Measurements from ENCODE around the gene NLRP9.
"Not testable (repeated sequence)": the region's sequence is repeated elsewhere in the genome, so short reads cannot be mapped to it uniquely, and the experiment has no call there.

The NLRP9 gene

GRCh38 chr19:55738302-55738701 lies at the start of gene NLRP9:
Gene NLRP9 (minus strand): TSS chr19:55738402. CDS start chr19:55738374, 28 bp downstream.
- DNase-seq, result no peak

- DNase-seq, result no peak
These were observed 42.9 kb upstream of the NLRP9 start for GRCh38 chr19:55781112-55781511.

GRCh38 chr19:55778331-55778730 lies 40.1 kb upstream of the NLRP9 start:
- no peak for DNase-seq

DNA sequence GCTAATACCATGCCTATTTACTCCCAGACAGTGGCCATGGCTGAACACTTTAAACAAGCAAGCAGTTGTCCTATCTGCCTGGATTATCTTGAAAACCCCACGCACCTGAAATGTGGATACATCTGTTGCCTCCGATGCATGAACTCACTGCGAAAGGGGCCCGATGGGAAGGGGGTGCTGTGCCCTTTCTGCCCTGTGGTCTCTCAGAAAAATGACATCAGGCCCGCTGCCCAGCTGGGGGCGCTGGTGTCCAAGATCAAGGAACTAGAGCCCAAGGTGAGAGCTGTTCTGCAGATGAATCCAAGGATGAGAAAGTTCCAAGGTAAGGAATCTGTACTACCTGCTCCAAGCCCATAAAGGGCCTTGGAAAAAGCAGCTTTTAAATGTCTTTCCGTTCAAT lies 39.3 kb upstream of the NLRP9 start:
- no peak for DNase-seq

DNA sequence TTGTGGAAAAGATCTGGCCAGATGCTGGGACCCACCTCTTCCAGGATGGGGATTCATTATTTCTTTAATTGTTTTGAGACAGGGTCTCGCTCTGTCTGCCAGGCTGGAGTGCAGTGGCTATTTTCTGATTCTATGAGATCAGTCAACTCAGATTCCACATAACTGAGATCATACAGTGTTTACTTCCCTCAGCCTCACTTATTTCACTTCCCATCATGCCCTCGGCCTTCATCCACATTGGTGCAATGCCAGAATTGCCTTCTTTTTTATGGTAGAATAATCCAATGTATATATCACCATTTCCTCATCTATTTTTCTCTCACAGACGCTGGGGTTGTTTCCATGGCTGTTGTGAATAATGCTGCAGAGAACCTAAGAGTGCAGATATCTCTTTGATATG lies 31.4 kb upstream of the NLRP9 start:
- not testable (repeated sequence) for DNase-seq

DNA sequence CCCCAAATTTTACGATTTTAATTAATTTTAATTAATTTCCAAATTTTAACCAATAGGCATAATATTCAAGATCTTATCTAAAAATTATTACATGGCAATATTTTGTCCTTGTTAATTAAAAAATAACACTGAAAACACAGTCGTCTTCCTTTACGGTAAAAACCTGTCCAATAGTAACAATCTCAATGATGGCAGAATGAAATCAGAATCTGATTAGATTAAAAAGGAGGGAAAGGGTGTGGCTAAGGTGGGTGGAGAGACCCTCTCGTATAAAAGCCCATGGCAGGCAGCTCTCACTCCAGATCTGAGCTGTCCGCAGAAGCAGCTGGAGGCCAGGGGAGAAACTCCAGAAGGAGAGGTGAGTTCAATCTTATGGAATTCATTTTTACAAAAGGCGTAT lies 30.6 kb upstream of the NLRP9 start, which contains the start of gene RFPL4AL1:
Gene RFPL4AL1, plus strand, starts transcription at position 301 of the 400 bp plus-strand sequence. CDS start 2,687 bp downstream, outside the sequence.
- not testable (repeated sequence) for DNase-seq

GRCh38 chr19:55766466-55766865 lies 28.3 kb upstream of the NLRP9 start:
- DNase-seq, result no peak

GRCh38 chr19:55758797-55759196 lies 20.6 kb upstream of the NLRP9 start, which contains the start of gene RFPL4A:
Gene RFPL4A (plus strand): TSS chr19:55759097. CDS start chr19:55761801, 2,704 bp downstream.
- not testable (repeated sequence) for DNase-seq

DNA sequence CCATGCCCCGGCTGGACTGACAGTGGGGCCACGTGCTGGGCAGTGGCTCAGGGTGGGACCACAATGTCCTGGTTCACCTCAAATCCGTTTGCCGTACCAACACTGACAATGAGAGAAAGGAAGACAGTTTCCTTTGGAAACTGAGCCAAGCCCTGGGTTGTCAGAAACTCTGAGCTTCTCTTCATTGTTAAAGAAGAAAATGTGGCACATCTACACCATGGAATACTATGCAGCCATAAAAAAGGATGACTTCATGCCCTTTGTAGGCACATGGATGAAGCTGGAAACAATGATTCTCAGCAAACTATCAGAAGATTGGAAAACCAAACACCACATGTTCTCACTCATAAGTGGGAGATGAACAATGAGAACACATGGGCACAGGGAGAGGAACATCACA lies 18.6 kb upstream of the NLRP9 start:
- DNase-seq, result not testable (repeated sequence)

GRCh38 chr19:55753401-55753800 lies 15.2 kb upstream of the NLRP9 start:
- no peak for DNase-seq

GRCh38 chr19:55750715-55751114 lies 12.5 kb upstream of the NLRP9 start:
- no peak for DNase-seq

GRCh38 chr19:55730378-55730777 lies 7.8 kb downstream of the NLRP9 start:
- DNase-seq, result not testable (repeated sequence)

DNA sequence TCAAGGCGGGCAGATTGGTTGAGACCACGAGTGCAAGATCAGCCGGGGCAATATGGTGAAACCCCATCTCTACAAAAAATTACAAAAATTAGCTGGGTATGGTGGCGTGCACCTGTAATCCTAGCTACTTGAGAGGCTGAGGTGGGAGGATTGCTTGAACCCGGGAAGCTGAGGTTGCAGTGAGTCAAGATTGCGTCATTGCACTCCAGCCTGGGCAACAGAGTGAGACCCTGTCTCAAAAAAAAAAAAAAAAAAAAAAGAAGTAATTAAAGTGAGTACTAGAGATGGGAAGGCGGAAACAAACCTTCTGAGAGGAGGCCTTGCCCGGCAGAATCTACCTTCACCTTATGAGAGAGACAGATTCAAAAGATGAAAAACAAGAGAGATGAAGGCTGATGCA lies 14.7 kb downstream of the NLRP9 start:
- DNase-seq, result no peak

DNA sequence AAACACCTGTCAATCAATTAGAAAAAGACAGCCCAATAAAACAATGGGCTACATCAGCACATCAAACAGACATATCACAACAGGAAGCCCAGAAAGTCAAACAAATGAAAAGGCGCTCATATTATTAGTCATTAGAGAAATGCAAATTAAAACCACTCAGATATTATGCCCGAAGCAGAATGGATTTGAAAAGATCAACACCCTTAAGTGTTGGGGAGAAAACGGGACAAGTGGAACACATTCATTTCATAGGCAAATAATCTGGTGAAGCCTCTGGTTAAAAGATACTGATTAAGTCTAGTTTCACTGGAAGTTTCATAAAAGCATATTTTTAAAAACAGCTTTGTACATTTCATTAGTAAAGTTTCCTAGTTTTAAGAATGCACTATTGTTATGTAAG lies 17.4 kb downstream of the NLRP9 start:
- no peak for DNase-seq

- no peak for DNase-seq
These were observed 17.9 kb downstream of the NLRP9 start for GRCh38 chr19:55720214-55720746.

DNA sequence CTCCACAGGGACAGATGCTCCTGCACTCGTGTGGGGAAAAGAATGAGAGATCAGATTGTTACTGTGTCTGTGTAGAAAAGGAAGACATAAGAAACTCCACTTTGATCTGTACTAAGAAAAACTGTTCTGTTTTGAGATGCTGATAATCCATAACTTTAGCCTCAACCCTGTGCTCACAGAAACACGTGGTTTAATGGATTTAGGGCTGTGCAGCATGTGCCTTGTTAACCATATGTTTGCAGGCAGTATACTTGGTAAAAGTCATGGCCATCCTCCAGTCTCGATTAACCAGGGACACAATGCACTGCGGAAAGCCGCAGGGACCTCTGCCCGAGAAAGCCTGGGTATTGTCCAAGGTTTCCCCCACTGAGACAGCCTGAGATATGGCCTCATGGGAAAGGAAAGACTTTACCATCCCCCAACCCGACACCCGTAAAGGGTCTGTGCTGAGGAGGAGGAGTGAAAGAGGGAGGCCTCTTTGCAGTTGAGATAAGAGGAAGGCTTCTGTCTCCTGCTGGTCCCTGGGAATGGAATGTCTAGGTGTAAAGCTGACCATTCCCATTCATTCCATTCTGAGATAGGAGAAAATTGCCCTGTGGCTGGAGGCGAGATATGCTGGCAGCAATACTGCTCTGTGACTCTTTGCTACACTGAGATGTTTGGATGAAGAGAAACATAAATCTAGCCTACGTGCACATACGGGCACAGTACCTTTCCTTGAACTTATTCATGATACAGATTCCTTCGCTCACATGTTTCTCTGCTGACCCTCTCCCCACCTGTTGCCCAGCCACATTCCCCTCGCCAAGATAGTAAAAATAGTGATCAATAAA lies 20.1 kb downstream of the NLRP9 start:
- not testable (repeated sequence) for DNase-seq

- DNase-seq, result no peak
These were observed 21.0 kb downstream of the NLRP9 start for GRCh38 chr19:55717251-55717650.

DNA sequence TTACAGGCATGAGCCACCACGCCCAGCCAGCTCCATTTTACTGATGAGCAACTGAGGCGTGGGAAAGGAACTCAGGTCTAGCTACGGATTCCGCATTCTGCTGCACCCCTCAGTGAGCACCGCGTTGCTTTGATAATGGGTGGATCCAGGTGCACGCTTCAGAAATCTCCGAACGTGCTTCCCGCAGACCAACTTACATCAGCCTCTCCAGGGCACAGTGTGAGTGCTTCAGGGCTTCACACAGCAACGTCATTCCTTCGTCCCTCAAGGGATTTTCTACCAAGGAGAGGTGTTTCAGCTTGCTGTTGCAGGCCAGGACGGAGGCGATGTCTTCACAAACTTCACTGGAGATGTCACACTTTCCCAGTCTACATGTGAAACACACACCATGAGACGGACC lies 21.7 kb downstream of the NLRP9 start:
- no peak for DNase-seq

GRCh38 chr19:55712804-55713631 lies 25.2 kb downstream of the NLRP9 start:
- DNase-seq, result no peak

GRCh38 chr19:55711719-55712118 lies 26.5 kb downstream of the NLRP9 start:
- no peak for DNase-seq

DNA sequence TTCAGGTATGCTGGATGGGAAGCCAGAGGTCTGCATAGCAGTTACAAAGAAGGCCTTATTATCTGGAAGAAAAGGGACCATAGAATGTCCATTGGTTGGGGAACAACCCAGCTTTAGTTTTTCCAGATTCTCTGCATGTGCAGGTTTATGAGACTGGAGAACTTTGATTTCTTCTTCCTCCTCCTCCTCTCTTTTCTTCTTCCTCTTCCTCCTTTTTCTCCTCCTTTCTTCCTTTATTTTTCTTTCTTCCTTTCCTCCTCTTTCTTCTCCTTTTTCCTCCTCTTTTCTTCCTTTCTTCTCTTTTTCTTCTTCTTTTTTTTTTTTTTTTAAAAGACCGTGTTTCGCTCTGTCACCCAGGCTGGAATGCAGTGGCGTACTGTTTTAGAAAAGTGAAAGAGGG lies 32.2 kb downstream of the NLRP9 start:
- no peak for DNase-seq

- no peak for DNase-seq
These were observed 33.5 kb downstream of the NLRP9 start for GRCh38 chr19:55704494-55705245.

- DNase-seq, result no peak
These were observed 34.4 kb downstream of the NLRP9 start for GRCh38 chr19:55703790-55704215.

Data from NCI-H446 treated with DMSO at 0.1 percent for 48 hours (cell line).